A673 (cell line): ENCODE measurements around the gene CAMKK2. TPM values are rescaled to one million over a fixed set of nuclear protein-coding genes. Genes with fewer than 3 reads are reported as not detected.

Experiments
- BruUV-seq: library from RNA; stranded (reverse); fragments of 400-500 nt; replicated peaks from 2 replicates; lab custom pipeline; 2021; lab: Mats Ljungman, UMichigan
- CTCF ChIA-PET: fragments of 300-600 bp; sonication (Branson Sonifier 250); formaldehyde crosslinking; loops from one replicate; lab custom pipeline; 2022; ENCODE audit warnings: antibody characterized with exemption; lab: Charles Lee
- POLR2A ChIA-PET: fragments of 300-600 bp; sonication (Branson Sonifier 250); formaldehyde crosslinking; loops from one replicate; lab custom pipeline; 2022; ENCODE audit warnings: antibody characterized with exemption; ENCODE audit not compliant: low non-redundant PET; lab: Charles Lee
- DNase-seq: peaks from one replicate; pipeline ENCODE4 v3.0.0-alpha.2; 2015; ENCODE audit warnings: low spot score
- H3K27ac ChIP-seq: fragments of 200-600 bp; sonication (generic); 2 replicates; pipeline ENCODE4 v1.5.1; 2016; ENCODE audit warnings: mixed run types, low read depth, mild to moderate bottlenecking, mixed read lengths, antibody characterized with exemption, low read length; ENCODE audit not compliant: poor library complexity, severe bottlenecking
- H3K27me3 ChIP-seq: fragments of 200-600 bp; sonication (generic); replicated peaks from 2 replicates; pipeline ENCODE4 v1.6.1; 2017; ENCODE audit warnings: mixed run types, low read depth, mild to moderate bottlenecking, mixed read lengths, antibody characterized with exemption, low read length; ENCODE audit not compliant: insufficient read depth, poor library complexity
- H3K36me3 ChIP-seq: fragments of 200-600 bp; sonication (generic); 2 replicates; pipeline ENCODE4 v1.6.1; 2016; ENCODE audit warnings: mixed run types, mild to moderate bottlenecking, mixed read lengths, antibody characterized with exemption, low read length; ENCODE audit not compliant: insufficient read depth, poor library complexity, severe bottlenecking
- H3K4me1 ChIP-seq: fragments of 200-600 bp; sonication (generic); 2 replicates; pipeline ENCODE4 v1.6.1; 2017; ENCODE audit warnings: mixed run types, mild to moderate bottlenecking, mixed read lengths, antibody characterized with exemption, low read length; ENCODE audit not compliant: insufficient read depth, poor library complexity, severe bottlenecking
- H3K4me3 ChIP-seq: fragments of 200-600 bp; sonication (generic); 2 replicates; pipeline ENCODE4 v1.5.1; 2016; ENCODE audit warnings: low read depth, mixed run types, mild to moderate bottlenecking, mixed read lengths, low read length; ENCODE audit not compliant: poor library complexity, severe bottlenecking
- H3K9me3 ChIP-seq: fragments of 200-600 bp; sonication (generic); 2 replicates; pipeline ENCODE4 v1.6.1; 2016; ENCODE audit warnings: mixed run types, low read depth, mild to moderate bottlenecking, mixed read lengths, antibody characterized with exemption, low read length; ENCODE audit not compliant: poor library complexity, severe bottlenecking
- CTCF ChIP-seq: fragments of 300-800, 200-600 bp; sonication (generic); conservative IDR thresholded peaks from 2 replicates; pipeline ENCODE4 v1.5.1; 2017; ENCODE audit warnings: low read depth, mild to moderate bottlenecking, antibody characterized with exemption, low read length, moderate library complexity, mixed read lengths
- EZH2 ChIP-seq: fragments of 200-600 bp; sonication (generic); IDR thresholded peaks from 2 replicates; pipeline ENCODE4 v1.6.1; 2017; ENCODE audit warnings: borderline replicate concordance, low read depth, mild to moderate bottlenecking, mixed read lengths, antibody characterized with exemption, low read length; ENCODE audit not compliant: poor library complexity, severe bottlenecking
- intact Hi-C: fragments of 100-400 bp; cut with micrococcal nuclease; formaldehyde crosslinking; loops from one replicate; pipeline ENCODE4 v1.10.0; 2022; ENCODE audit not compliant: unreplicated experiment
- total RNA-seq: library from RNA; stranded (reverse); gene quantifications from 2 replicates; pipeline ENCODE4 v1.2.3, GENCODE V29; 2021

CAMKK2 gene
- total RNA-seq, 1 experiment from 2014 or later = 33.0 TPM

- Histone ChIP-seq H3K4me1 (no peaks in the 10 kb centered on the region), H3K36me3 (peaks cover 72% of the 10 kb centered on the region), H3K4me3 (no peak overlapping the region), H3K27ac (no peak overlapping the region), H3K9me3 (no peaks in the 10 kb centered on the region), H3K27me3 (no peaks in the 10 kb centered on the region)
- ChIA-PET POLR2A (no interaction called here), CTCF (no interaction called here)
- TF ChIP-seq CTCF = no peak
- TF ChIP-seq EZH2 = no peak
- BruUV-seq = no TSS peak
- intact Hi-C loops = no loop called here
- DNase-seq = no peak
Observed at GRCh38 chr12:121328620-121329019, 32.1 kb upstream of the CAMKK2 start.

GRCh38 chr12:121326996-121327674 is 30.6 kb upstream of the CAMKK2 start:
- BruUV-seq = no TSS peak
- TF ChIP-seq CTCF (no peak), EZH2 (no peak)
- ChIA-PET POLR2A (no interaction called here), CTCF (no interaction called here)
- Histone ChIP-seq H3K9me3 (no peaks in the 10 kb centered on the region), H3K4me1 (no peaks in the 10 kb centered on the region), H3K27me3 (no peaks in the 10 kb centered on the region), H3K36me3 (peaks cover 67% of the 10 kb centered on the region), H3K27ac (no peak overlapping the region), H3K4me3 (no peak overlapping the region)
- no peak for DNase-seq
- intact Hi-C loops = no loop called here

- Histone ChIP-seq H3K36me3 (peaks cover 56% of the 10 kb centered on the region), H3K27ac (peak overlapping the region; percentile 50), H3K27me3 (no peaks in the 10 kb centered on the region), H3K9me3 (no peaks in the 10 kb centered on the region), H3K4me3 (no peak overlapping the region), H3K4me1 (no peaks in the 10 kb centered on the region)
- ChIA-PET POLR2A (no interaction called here), CTCF (no interaction called here)
- DNase-seq = no peak
- BruUV-seq = no TSS peak
- no peak for TF ChIP-seq EZH2
- TF ChIP-seq CTCF = no peak
- intact Hi-C loops = no loop called here
Observed at GRCh38 chr12:121325922-121326396, 29.4 kb upstream of the CAMKK2 start.
